ENCODE data around the gene CBLN1. TPM values are rescaled to one million over a fixed set of nuclear protein-coding genes. Genes with fewer than 3 reads are reported as not detected.

CBLN1 gene
- total RNA-seq, 1 experiment from 2014 or later, result not detected

- ChIA-PET POLR2A (ENCODE audit: unreplicated experiment) (no interaction called here), CTCF (no interaction called here)
- no peaks in the 10 kb centered on the region for H3F3A ChIP-seq (ENCODE audit: insufficient read depth, low read depth)
- intact Hi-C loops (cut with micrococcal nuclease; ENCODE audit: unreplicated experiment), result no loop called here
- no peak for TF ChIP-seq EZH2 (IDR thresholded peaks at IDR 0.05; ENCODE audit: low read depth)
- TF ChIP-seq CTCF (conservative IDR thresholded peaks at IDR 0.05), result no peak
- H3K4me1 ChIP-seq (replicated peaks; ENCODE audit: insufficient read depth), result no peaks in the 10 kb centered on the region
- peaks cover 18% of the 10 kb centered on the region for H3K27me3 ChIP-seq (ENCODE audit: insufficient read depth, low read depth)
- no peaks in the 10 kb centered on the region for H3K9me3 ChIP-seq (ENCODE audit: insufficient read depth, low read depth)
- H3K9me2 ChIP-seq (ENCODE audit: insufficient read depth), result no peaks in the 10 kb centered on the region
- no peak overlapping the region for H3K27ac ChIP-seq
- H4K20me1 ChIP-seq (ENCODE audit: insufficient read depth), result no peaks in the 10 kb centered on the region
- H2AFZ ChIP-seq, result no peak overlapping the region
- no peaks in the 10 kb centered on the region for H3K36me3 ChIP-seq (ENCODE audit: low read depth)
- no peak for DNase-seq
- no peaks in the 10 kb centered on the region for H3K79me2 ChIP-seq (ENCODE audit: low read depth)
- no TSS peak for BruUV-seq (replicated peaks)
- no peak overlapping the region for H3K4me3 ChIP-seq
- no peak overlapping the region for H3K4me2 ChIP-seq
Measured at GRCh38 chr16:49271363-49271762, 10.3 kb downstream of the CBLN1 start.

GRCh38 chr16:49269201-49269600, 12.4 kb downstream of the CBLN1 start:
- Histone ChIP-seq H3K4me3 (no peak overlapping the region), H3K9me2 (ENCODE audit: insufficient read depth) (no peaks in the 10 kb centered on the region), H3K36me3 (ENCODE audit: low read depth) (no peaks in the 10 kb centered on the region), H3K4me1 (replicated peaks; ENCODE audit: insufficient read depth) (no peaks in the 10 kb centered on the region), H4K20me1 (ENCODE audit: insufficient read depth) (no peaks in the 10 kb centered on the region), H3K9me3 (ENCODE audit: insufficient read depth, low read depth) (no peaks in the 10 kb centered on the region), H3K27ac (no peak overlapping the region), H3K79me2 (ENCODE audit: low read depth) (no peaks in the 10 kb centered on the region), H2AFZ (no peak overlapping the region), H3F3A (ENCODE audit: insufficient read depth, low read depth) (no peaks in the 10 kb centered on the region), H3K27me3 (ENCODE audit: insufficient read depth, low read depth) (no peaks in the 10 kb centered on the region), H3K4me2 (no peak overlapping the region)
- POLR2A ChIA-PET (ENCODE audit: unreplicated experiment), result no interaction called here
- intact Hi-C loops (cut with micrococcal nuclease; ENCODE audit: unreplicated experiment), result no loop called here
- CTCF ChIA-PET, result no interaction called here
- no peak for DNase-seq
- BruUV-seq (replicated peaks), result no TSS peak
- TF ChIP-seq EZH2 (IDR thresholded peaks at IDR 0.05; ENCODE audit: low read depth) (no peak), CTCF (conservative IDR thresholded peaks at IDR 0.05) (no peak)

GRCh38 chr16:49268667-49269066, 13.0 kb downstream of the CBLN1 start:
- no peak overlapping the region for H2AFZ ChIP-seq
- no peaks in the 10 kb centered on the region for H3K9me2 ChIP-seq (ENCODE audit: insufficient read depth)
- no peaks in the 10 kb centered on the region for H3K9me3 ChIP-seq (ENCODE audit: insufficient read depth, low read depth)
- TF ChIP-seq EZH2 (IDR thresholded peaks at IDR 0.05; ENCODE audit: low read depth) (no peak), CTCF (conservative IDR thresholded peaks at IDR 0.05) (no peak)
- no peaks in the 10 kb centered on the region for H3K36me3 ChIP-seq (ENCODE audit: low read depth)
- no peaks in the 10 kb centered on the region for H3K27me3 ChIP-seq (ENCODE audit: insufficient read depth, low read depth)
- DNase-seq, result no peak
- BruUV-seq (replicated peaks), result no TSS peak
- ChIA-PET CTCF (no interaction called here), POLR2A (ENCODE audit: unreplicated experiment) (no interaction called here)
- H4K20me1 ChIP-seq (ENCODE audit: insufficient read depth), result no peaks in the 10 kb centered on the region
- H3K4me2 ChIP-seq, result no peak overlapping the region
- H3K4me3 ChIP-seq, result no peak overlapping the region
- H3K79me2 ChIP-seq (ENCODE audit: low read depth), result no peaks in the 10 kb centered on the region
- no peaks in the 10 kb centered on the region for H3K4me1 ChIP-seq (replicated peaks; ENCODE audit: insufficient read depth)
- H3K27ac ChIP-seq, result no peak overlapping the region
- H3F3A ChIP-seq (ENCODE audit: insufficient read depth, low read depth), result no peaks in the 10 kb centered on the region
- intact Hi-C loops (cut with micrococcal nuclease; ENCODE audit: unreplicated experiment), result no loop called here
